AG09309 (cell line): ENCODE measurements around the gene CENPP.

Experiments used
- DNase-seq: peaks from one replicate; pipeline ENCODE4 v3.0.0-alpha.2; 2010; ENCODE audit warnings: low read depth
- H3K4me3 ChIP-seq: 2 replicates; pipeline ENCODE4 v1.5.1; 2011; ENCODE audit warnings: mild to moderate bottlenecking, low read depth, low read length, moderate library complexity; ENCODE audit not compliant: control insufficient read depth
- CTCF ChIP-seq: IDR thresholded peaks from 2 replicates; pipeline ENCODE4 v1.5.1; 2011; ENCODE audit warnings: mild to moderate bottlenecking, low read depth, low read length, inconsistent platforms; ENCODE audit not compliant: insufficient read depth, control insufficient read depth; ENCODE audit errors: missing control alignments

Gene CENPP

GRCh38 chr9:92655896-92656536 lies 330.3 kb downstream of the CENPP start:
- no peak for TF ChIP-seq CTCF
- no peak overlapping the region for H3K4me3 ChIP-seq
- DNase-seq = no peak

DNA sequence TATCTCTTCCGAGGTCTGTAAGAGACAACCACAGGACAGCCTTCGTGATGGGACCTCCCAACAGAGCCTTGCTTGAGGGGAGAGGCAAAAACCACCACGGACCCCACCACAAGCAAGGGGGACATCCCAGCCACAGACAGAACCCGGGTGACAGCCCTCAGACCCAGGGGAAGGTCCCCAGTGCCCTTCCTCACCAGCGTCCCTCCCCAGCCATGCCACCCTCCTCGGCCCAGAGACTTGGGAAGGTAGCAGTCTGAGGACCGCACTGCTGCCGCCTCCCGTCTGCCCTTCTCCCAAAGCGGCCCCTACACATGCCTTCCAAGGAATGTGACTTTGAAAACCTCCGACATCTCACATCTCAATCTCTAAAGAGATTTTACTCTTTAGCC lies 330.8 kb downstream of the CENPP start:
- DNase-seq = no peak
- TF ChIP-seq CTCF = no peak

GRCh38 chr9:92657296-92658094 lies 331.7 kb downstream of the CENPP start:
- no peak overlapping the region for H3K4me3 ChIP-seq
- no peak for TF ChIP-seq CTCF
- DNase-seq = no peak

More for the DNA sequence above, 330.8 kb downstream of the CENPP start:
- no peak overlapping the region for H3K4me3 ChIP-seq

- no peak overlapping the region for H3K4me3 ChIP-seq
- DNase-seq = no peak
- no peak for TF ChIP-seq CTCF
These were observed 332.4 kb downstream of the CENPP start for GRCh38 chr9:92658176-92658575.

- DNase-seq = no peak
- TF ChIP-seq CTCF = no peak
- no peak overlapping the region for H3K4me3 ChIP-seq
These were observed 332.9 kb downstream of the CENPP start for GRCh38 chr9:92658611-92659010.

DNA sequence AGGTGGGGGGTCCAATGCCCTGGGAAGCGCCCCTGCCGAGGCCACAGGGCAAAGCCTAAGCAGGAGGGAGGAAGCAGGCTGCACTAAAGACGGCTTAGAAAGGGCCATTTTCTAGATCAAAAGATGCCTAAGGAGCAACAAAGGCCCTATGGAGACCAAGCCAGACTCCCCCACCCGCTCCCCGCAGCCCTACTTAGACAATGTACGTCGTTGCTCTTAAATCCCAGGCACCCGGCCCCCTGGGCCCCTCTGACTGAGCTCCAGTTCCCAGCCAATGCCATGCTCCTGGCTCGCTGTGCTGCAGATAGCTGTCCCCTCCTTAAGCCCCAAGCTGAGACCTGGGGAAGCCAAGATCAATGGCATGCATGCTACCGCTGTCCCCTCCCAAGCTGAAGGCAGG lies 333.8 kb downstream of the CENPP start:
- DNase-seq = no peak
- TF ChIP-seq CTCF = no peak
- H3K4me3 ChIP-seq = no peak overlapping the region

DNA sequence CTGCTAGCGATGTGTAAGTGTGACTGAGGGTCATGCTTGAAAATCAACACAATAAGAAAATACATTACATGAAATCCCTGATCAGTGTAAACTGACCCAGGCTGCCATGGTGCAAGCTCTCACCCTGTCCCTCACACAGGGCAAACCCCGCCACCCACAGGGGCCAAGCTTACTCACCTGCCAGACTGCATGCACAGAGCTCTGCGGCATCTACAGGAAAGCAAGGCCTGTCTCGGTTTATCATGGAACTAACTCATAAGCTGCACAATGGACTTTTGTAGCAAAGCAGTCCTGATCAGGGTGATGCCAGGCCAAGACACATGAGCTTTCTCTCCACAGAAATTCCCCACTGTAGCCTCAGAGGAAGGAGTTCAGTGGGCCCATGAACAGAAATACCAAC lies 334.5 kb downstream of the CENPP start:
- no peak for TF ChIP-seq CTCF
- no peak overlapping the region for H3K4me3 ChIP-seq
- no peak for DNase-seq
